T47D (cell line): ENCODE measurements around the gene ANK3.

Experiments used
- DNase-seq, 2 experiments: peaks; one replicate each; pipeline versions ENCODE4 v3.0.0 to v3.0.0-alpha.2; 2011 to 2012; ENCODE audit warnings: low read depth in 1 of 2, low spot score in 1 of 2
- JUND ChIP-seq: IDR thresholded peaks from 2 replicates; pipeline ENCODE4 v1.6.1; 2012; ENCODE audit warnings: low read depth
- in situ Hi-C: cut with HindIII; loops from 2 replicates; pipeline ENCODE4 v1.10.0; 2016; ENCODE audit warnings: low sequenced_read_pairs, low pct_unique_long_range_greater_than_20kb

ANK3 gene

GRCh38 chr10:60123668-60124067 lies 266.0 kb downstream of the ANK3 start:
- no peak for DNase-seq
- in situ Hi-C loops, result no loop called here
- TF ChIP-seq JUND, result no peak

- in situ Hi-C loops, result no loop called here
- no peak for TF ChIP-seq JUND
- no peak for DNase-seq
Observed at GRCh38 chr10:60123172-60123571, 266.5 kb downstream of the ANK3 start.

- in situ Hi-C loops, result no loop called here
- TF ChIP-seq JUND, result no peak
- DNase-seq, result no peak
Observed at GRCh38 chr10:60122190-60122589, 267.5 kb downstream of the ANK3 start.

- no peak for TF ChIP-seq JUND
- DNase-seq, result peak; percentile 32 to 86
- in situ Hi-C loops, result no loop called here
Observed at GRCh38 chr10:60114765-60115586, 274.7 kb downstream of the ANK3 start.

GRCh38 chr10:60110739-60111138 lies 278.9 kb downstream of the ANK3 start:
- in situ Hi-C loops, result no loop called here
- TF ChIP-seq JUND, result no peak
- no peak for DNase-seq

GRCh38 chr10:60107308-60107976 lies 282.2 kb downstream of the ANK3 start:
- in situ Hi-C loops, result no loop called here
- DNase-seq, result peak in 1 of 2 experiments; percentile 22
- 0 out of 2 replicates have a peak, but pooled peaks have one; percentile 38 for TF ChIP-seq JUND

- TF ChIP-seq JUND, result no peak
- in situ Hi-C loops, result no loop called here
- DNase-seq, result no peak
Observed at GRCh38 chr10:60105295-60105695, 284.4 kb downstream of the ANK3 start.

GRCh38 chr10:60101821-60102220 lies 287.9 kb downstream of the ANK3 start:
- TF ChIP-seq JUND, result no peak
- in situ Hi-C loops, result no loop called here
- peak in 1 of 2 experiments; percentile 35 for DNase-seq

- TF ChIP-seq JUND, result no peak
- in situ Hi-C loops, result no loop called here
- peak; percentile 19 to 78 for DNase-seq
Observed at GRCh38 chr10:60099998-60100747, 289.5 kb downstream of the ANK3 start.

- peak in 1 of 2 experiments; percentile 59 for DNase-seq
- in situ Hi-C loops, result no loop called here
- no peak for TF ChIP-seq JUND
Observed at GRCh38 chr10:60098677-60099601, 290.7 kb downstream of the ANK3 start.

- in situ Hi-C loops, result no loop called here
- no peak for DNase-seq
- TF ChIP-seq JUND, result no peak
Observed at GRCh38 chr10:60096761-60097513, 292.7 kb downstream of the ANK3 start.

GRCh38 chr10:60093317-60093716 lies 296.4 kb downstream of the ANK3 start:
- TF ChIP-seq JUND, result no peak
- DNase-seq, result no peak
- in situ Hi-C loops, result no loop called here
